ENCODE measurements around the gene HOXB5.

- TF ChIP-seq CTCF (IDR thresholded peaks at IDR 0.05; ENCODE audit: insufficient read depth, low read depth, low read length) (no peak), EZH2 (IDR thresholded peaks at IDR 0.05; ENCODE audit: insufficient read depth, low read length) (no peak)
Observed at GRCh38 chr17:48586355-48587258, 7.0 kb downstream of the HOXB5 start.
